ENCODE results near the gene MPV17L.
"Not testable (repeated sequence)": the region's sequence is repeated elsewhere in the genome, so short reads cannot be mapped to it uniquely, and the experiment has no call there.

DNA sequence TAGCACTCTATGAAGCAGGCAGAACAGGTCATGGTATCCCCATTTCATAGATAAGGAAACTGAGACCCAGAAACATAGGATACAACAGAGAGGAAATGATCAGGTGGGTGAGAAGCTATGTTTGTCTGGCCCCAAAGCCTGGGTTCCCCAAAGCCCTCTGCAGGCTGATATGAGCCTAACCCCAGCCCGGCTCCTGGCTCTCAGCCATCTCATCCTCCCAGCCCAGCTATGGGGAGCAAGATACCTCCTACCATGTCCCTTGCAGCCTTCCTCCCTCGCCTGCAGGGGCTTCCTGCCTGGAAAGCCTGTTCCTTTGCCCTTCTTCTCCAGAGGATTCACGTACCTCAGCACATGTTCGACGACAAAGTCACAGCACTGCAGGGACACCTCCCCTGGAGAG lies 43.8 kb upstream of the MPV17L start:
- TF ChIP-seq, protein P1, sequence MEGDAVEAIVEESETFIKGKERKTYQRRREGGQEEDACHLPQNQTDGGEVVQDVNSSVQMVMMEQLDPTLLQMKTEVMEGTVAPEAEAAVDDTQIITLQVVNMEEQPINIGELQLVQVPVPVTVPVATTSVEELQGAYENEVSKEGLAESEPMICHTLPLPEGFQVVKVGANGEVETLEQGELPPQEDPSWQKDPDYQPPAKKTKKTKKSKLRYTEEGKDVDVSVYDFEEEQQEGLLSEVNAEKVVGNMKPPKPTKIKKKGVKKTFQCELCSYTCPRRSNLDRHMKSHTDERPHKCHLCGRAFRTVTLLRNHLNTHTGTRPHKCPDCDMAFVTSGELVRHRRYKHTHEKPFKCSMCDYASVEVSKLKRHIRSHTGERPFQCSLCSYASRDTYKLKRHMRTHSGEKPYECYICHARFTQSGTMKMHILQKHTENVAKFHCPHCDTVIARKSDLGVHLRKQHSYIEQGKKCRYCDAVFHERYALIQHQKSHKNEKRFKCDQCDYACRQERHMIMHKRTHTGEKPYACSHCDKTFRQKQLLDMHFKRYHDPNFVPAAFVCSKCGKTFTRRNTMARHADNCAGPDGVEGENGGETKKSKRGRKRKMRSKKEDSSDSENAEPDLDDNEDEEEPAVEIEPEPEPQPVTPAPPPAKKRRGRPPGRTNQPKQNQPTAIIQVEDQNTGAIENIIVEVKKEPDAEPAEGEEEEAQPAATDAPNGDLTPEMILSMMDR (IDR thresholded peaks at IDR 0.05) = not testable (repeated sequence)
- TF ChIP-seq POLR2A, POLR2AphosphoS5 (IDR thresholded peaks at IDR 0.05): not testable (repeated sequence)
